ENCODE results near the gene PRKCZ. TPM values are rescaled to one million over a fixed set of nuclear protein-coding genes. Genes with fewer than 3 reads are reported as not detected.

The PRKCZ gene
- total and polyA plus RNA-seq, 7 experiments from 2014 or later = 3.6 to 29.6 (median 24.0) TPM

- H3K27ac ChIP-seq (ENCODE audit: low read depth, low read length) = no peak overlapping the region
- DNase-seq (no peak), ATAC-seq (no peak)
- H3K4me3 Mint-ChIP-seq = no peak overlapping the region
- ChIA-PET CTCF (no interaction called here), POLR2A (no interaction called here)
- H3K27me3 Mint-ChIP-seq = no peaks in the 10 kb centered on the region
- peaks cover 0 to 23% (median 0%) of the 10 kb centered on the region in 5 donors for H3K36me3 Mint-ChIP-seq
- peaks cover 0 to 53% (median 2%) of the 10 kb centered on the region in 3 experiments for H3K36me3 ChIP-seq (ENCODE audit: control insufficient read depth in 2 of 3, insufficient read depth in 3 of 3, low read length in 3 of 3)
- intact Hi-C loops (cut with micrococcal nuclease) = no loop called here
- no peaks in the 10 kb centered on the region for H3K9me3 ChIP-seq (ENCODE audit: control insufficient read depth in 2 of 3, low read length in 3 of 3)
- peaks cover 0 to 6% (median 0%) of the 10 kb centered on the region in 7 donors for H3K4me1 Mint-ChIP-seq
- no peak overlapping the region for H3K27ac Mint-ChIP-seq
- no peaks in the 10 kb centered on the region for H3K4me1 ChIP-seq (ENCODE audit: control insufficient read depth in 2 of 2, insufficient read depth in 2 of 2, low read length in 2 of 2)
- H3K27me3 ChIP-seq (ENCODE audit: control insufficient read depth in 2 of 2, insufficient read depth in 2 of 2, low read length in 2 of 2) = no peaks in the 10 kb centered on the region
- no peak overlapping the region for H3K4me3 ChIP-seq (ENCODE audit: low read length)
- H3K9me3 Mint-ChIP-seq = no peaks in the 10 kb centered on the region
Measured at GRCh38 chr1:2181271-2181670, 131.1 kb downstream of the PRKCZ start.

- POLR2A ChIA-PET = no interaction called here
- intact Hi-C loops (cut with micrococcal nuclease) = no loop called here
Measured at GRCh38 chr1:2181752-2182151, 131.5 kb downstream of the PRKCZ start.

GRCh38 chr1:2182376-2182775 is 132.2 kb downstream of the PRKCZ start:
- H3K4me1 Mint-ChIP-seq = peaks cover 0 to 6% (median 0%) of the 10 kb centered on the region in 7 donors
- no peak overlapping the region for H3K27ac ChIP-seq (ENCODE audit: low read depth, low read length)
- no peak overlapping the region for H3K4me3 ChIP-seq (ENCODE audit: low read length)
- no peaks in the 10 kb centered on the region for H3K9me3 Mint-ChIP-seq
- no peaks in the 10 kb centered on the region for H3K9me3 ChIP-seq (ENCODE audit: control insufficient read depth in 2 of 3, low read length in 3 of 3)
- intact Hi-C loops (cut with micrococcal nuclease) = no loop called here
- ATAC-seq (no peak), DNase-seq (no peak)
- no peaks in the 10 kb centered on the region for H3K4me1 ChIP-seq (ENCODE audit: control insufficient read depth in 2 of 2, insufficient read depth in 2 of 2, low read length in 2 of 2)
- H3K27me3 ChIP-seq (ENCODE audit: control insufficient read depth in 2 of 2, insufficient read depth in 2 of 2, low read length in 2 of 2) = no peaks in the 10 kb centered on the region
- CTCF ChIA-PET = interaction anchor here (0.7 kb wide), 1 partner anchor 12 kb away, joined by 4 read pairs; the partner anchor contains the start of gene FAAP20
- H3K36me3 Mint-ChIP-seq = peaks cover 0 to 22% (median 0%) of the 10 kb centered on the region in 5 donors
- peaks cover 0 to 47% (median 2%) of the 10 kb centered on the region in 3 experiments for H3K36me3 ChIP-seq (ENCODE audit: control insufficient read depth in 2 of 3, insufficient read depth in 3 of 3, low read length in 3 of 3)
- peak overlapping the region in 3 of 9 donors; percentile 42 to 81 (median 72) for H3K27ac Mint-ChIP-seq
- H3K27me3 Mint-ChIP-seq = no peaks in the 10 kb centered on the region
- POLR2A ChIA-PET = interaction anchor here (0.9 kb wide), 1 partner anchor 24 kb away, joined by 3 read pairs; no protein-coding TSS in a partner anchor
- H3K4me3 Mint-ChIP-seq = no peak overlapping the region

More at GRCh38 chr1:2181752-2182151, 131.5 kb downstream of the PRKCZ start:
- Histone ChIP-seq H3K9me3 (ENCODE audit: control insufficient read depth in 2 of 3, low read length in 3 of 3) (no peaks in the 10 kb centered on the region), H3K27ac (ENCODE audit: low read depth, low read length) (no peak overlapping the region), H3K27me3 (ENCODE audit: control insufficient read depth in 2 of 2, insufficient read depth in 2 of 2, low read length in 2 of 2) (no peaks in the 10 kb centered on the region), H3K4me1 (ENCODE audit: control insufficient read depth in 2 of 2, insufficient read depth in 2 of 2, low read length in 2 of 2) (no peaks in the 10 kb centered on the region), H3K4me3 (ENCODE audit: low read length) (no peak overlapping the region), H3K36me3 (ENCODE audit: control insufficient read depth in 2 of 3, insufficient read depth in 3 of 3, low read length in 3 of 3) (peaks cover 0 to 53% (median 2%) of the 10 kb centered on the region in 3 experiments)
- ATAC-seq (no peak), DNase-seq (no peak)
- Mint-ChIP-seq H3K27ac (no peak overlapping the region), H3K4me1 (peaks cover 0 to 6% (median 0%) of the 10 kb centered on the region in 7 donors), H3K9me3 (no peaks in the 10 kb centered on the region), H3K36me3 (peaks cover 0 to 22% (median 0%) of the 10 kb centered on the region in 5 donors), H3K4me3 (no peak overlapping the region), H3K27me3 (no peaks in the 10 kb centered on the region)
- CTCF ChIA-PET = no interaction called here

- Mint-ChIP-seq H3K27ac (no peak overlapping the region), H3K4me3 (no peak overlapping the region)
- no peak for ATAC-seq
Measured at GRCh38 chr1:2183937-2184334, 133.7 kb downstream of the PRKCZ start.

GRCh38 chr1:2184531-2184930 is 134.3 kb downstream of the PRKCZ start:
- intact Hi-C loops (cut with micrococcal nuclease) = no loop called here
- Mint-ChIP-seq H3K27ac (peak overlapping the region in 1 of 9 donors; percentile 33), H3K4me1 (peaks cover 0 to 8% (median 4%) of the 10 kb centered on the region in 7 donors), H3K4me3 (no peak overlapping the region), H3K27me3 (no peaks in the 10 kb centered on the region), H3K9me3 (no peaks in the 10 kb centered on the region), H3K36me3 (peaks cover 0 to 14% (median 0%) of the 10 kb centered on the region in 5 donors)
- Histone ChIP-seq H3K4me1 (ENCODE audit: control insufficient read depth in 2 of 2, insufficient read depth in 2 of 2, low read length in 2 of 2) (no peaks in the 10 kb centered on the region), H3K9me3 (ENCODE audit: control insufficient read depth in 2 of 3, low read length in 3 of 3) (no peaks in the 10 kb centered on the region), H3K27me3 (ENCODE audit: control insufficient read depth in 2 of 2, insufficient read depth in 2 of 2, low read length in 2 of 2) (no peaks in the 10 kb centered on the region), H3K27ac (ENCODE audit: low read depth, low read length) (no peak overlapping the region), H3K4me3 (ENCODE audit: low read length) (no peak overlapping the region), H3K36me3 (ENCODE audit: control insufficient read depth in 2 of 3, insufficient read depth in 3 of 3, low read length in 3 of 3) (peaks cover 0 to 30% (median 2%) of the 10 kb centered on the region in 3 experiments)
- ChIA-PET POLR2A (interaction anchor here (0.9 kb wide), 1 partner anchor 9 kb away, joined by 3 read pairs; no protein-coding TSS in a partner anchor), CTCF (interaction anchor here (1.1 kb wide), 1 partner anchor 11 kb away, joined by 3 read pairs; no protein-coding TSS in a partner anchor)
- DNase-seq = no peak
- ATAC-seq = no peak

More at GRCh38 chr1:2183937-2184334, 133.7 kb downstream of the PRKCZ start:
- DNase-seq = no peak
- POLR2A ChIA-PET = interaction anchor here (0.6 to 1.5 kb wide), 5 partner anchors 9 to 350 kb away, joined by 3 to 4 read pairs (median 3); no protein-coding TSS in a partner anchor
- H3K27me3 Mint-ChIP-seq = no peaks in the 10 kb centered on the region
- Histone ChIP-seq H3K27me3 (ENCODE audit: control insufficient read depth in 2 of 2, insufficient read depth in 2 of 2, low read length in 2 of 2) (no peaks in the 10 kb centered on the region), H3K4me3 (ENCODE audit: low read length) (no peak overlapping the region), H3K27ac (ENCODE audit: low read depth, low read length) (no peak overlapping the region), H3K9me3 (ENCODE audit: control insufficient read depth in 2 of 3, low read length in 3 of 3) (no peaks in the 10 kb centered on the region), H3K4me1 (ENCODE audit: control insufficient read depth in 2 of 2, insufficient read depth in 2 of 2, low read length in 2 of 2) (no peaks in the 10 kb centered on the region), H3K36me3 (ENCODE audit: control insufficient read depth in 2 of 3, insufficient read depth in 3 of 3, low read length in 3 of 3) (peaks cover 0 to 34% (median 2%) of the 10 kb centered on the region in 3 experiments)
- H3K4me1 Mint-ChIP-seq = peaks cover 0 to 7% (median 0%) of the 10 kb centered on the region in 7 donors
- H3K36me3 Mint-ChIP-seq = peaks cover 0 to 15% (median 0%) of the 10 kb centered on the region in 5 donors
- no peaks in the 10 kb centered on the region for H3K9me3 Mint-ChIP-seq
- CTCF ChIA-PET = interaction anchor here (1.1 kb wide), 1 partner anchor 10 kb away, joined by 3 read pairs; no protein-coding TSS in a partner anchor
- intact Hi-C loops (cut with micrococcal nuclease) = no loop called here

GRCh38 chr1:2184934-2185333 is 134.7 kb downstream of the PRKCZ start:
- DNase-seq (no peak), ATAC-seq (no peak)
- no peaks in the 10 kb centered on the region for H3K9me3 Mint-ChIP-seq
- H3K27me3 Mint-ChIP-seq = no peaks in the 10 kb centered on the region
- ChIA-PET CTCF (interaction anchor here (0.6 kb wide), 1 partner anchor 128 kb away, joined by 6 read pairs; no protein-coding TSS in a partner anchor), POLR2A (no interaction called here)
- H3K27ac ChIP-seq (ENCODE audit: low read depth, low read length) = no peak overlapping the region
- H3K4me3 Mint-ChIP-seq = no peak overlapping the region
- H3K27me3 ChIP-seq (ENCODE audit: control insufficient read depth in 2 of 2, insufficient read depth in 2 of 2, low read length in 2 of 2) = no peaks in the 10 kb centered on the region
- peaks cover 0 to 6% (median 5%) of the 10 kb centered on the region in 7 donors for H3K4me1 Mint-ChIP-seq
- no peak overlapping the region for H3K27ac Mint-ChIP-seq
- H3K36me3 Mint-ChIP-seq = peaks cover 0 to 12% (median 0%) of the 10 kb centered on the region in 5 donors
- peaks cover 0 to 30% (median 2%) of the 10 kb centered on the region in 3 experiments for H3K36me3 ChIP-seq (ENCODE audit: control insufficient read depth in 2 of 3, insufficient read depth in 3 of 3, low read length in 3 of 3)
- H3K4me1 ChIP-seq (ENCODE audit: control insufficient read depth in 2 of 2, insufficient read depth in 2 of 2, low read length in 2 of 2) = no peaks in the 10 kb centered on the region
- no peak overlapping the region for H3K4me3 ChIP-seq (ENCODE audit: low read length)
- no peaks in the 10 kb centered on the region for H3K9me3 ChIP-seq (ENCODE audit: control insufficient read depth in 2 of 3, low read length in 3 of 3)
- intact Hi-C loops (cut with micrococcal nuclease) = loop anchor here in 1 of 2 donors (5.0 kb wide), 1 partner anchor 38 kb away; no protein-coding TSS in a partner anchor
